Embryonic facial prominence (tissue), 1 donor: ENCODE data around the gene RABGEF1.
"Not testable (repeated sequence)": the region's sequence is repeated elsewhere in the genome, so short reads cannot be mapped to it uniquely, and the experiment has no call there.

Source experiments
- DNase-seq: peaks from one replicate; pipeline ENCODE4 v3.0.0-alpha.2; 2016; ENCODE audit errors: extremely low spot score

RABGEF1 gene

DNA sequence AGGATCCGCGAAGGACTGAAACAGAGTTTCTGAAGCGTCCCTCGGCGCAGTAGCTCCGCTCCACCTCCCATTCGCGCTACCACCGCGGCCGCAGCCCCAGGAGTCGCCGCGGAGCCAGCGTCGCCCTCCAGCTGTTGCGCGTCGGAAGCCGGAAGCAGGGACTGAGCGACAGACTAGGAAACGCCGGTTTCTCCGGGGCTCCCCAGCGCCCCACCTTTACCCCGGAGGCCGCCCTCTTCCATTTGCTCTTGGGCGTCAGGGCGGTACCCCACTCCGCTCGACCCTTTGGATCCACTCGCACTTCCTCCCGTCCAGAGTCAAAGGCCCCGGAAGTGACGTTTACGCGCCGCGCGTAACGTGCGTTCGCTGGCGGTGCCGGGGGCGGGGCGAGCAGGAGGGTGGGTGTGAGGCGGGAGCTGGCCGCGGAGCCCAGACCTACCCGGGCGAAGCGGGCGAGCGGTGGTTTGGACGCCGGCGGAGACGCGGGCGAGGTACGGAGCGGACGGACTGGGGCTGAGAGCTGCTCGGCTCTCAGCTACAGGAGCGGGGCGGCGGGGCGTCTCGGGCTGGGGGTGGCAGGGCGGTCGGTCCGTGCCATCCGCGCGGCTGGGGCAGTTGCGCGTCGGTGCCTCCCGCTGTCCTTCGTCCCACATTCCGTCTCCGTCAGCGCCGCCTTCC, at the start of gene RABGEF1:
RABGEF1 (plus strand) TSS at position 432 of the 678 bp plus-strand sequence. CDS start 31,167 bp downstream, outside the sequence.
- peak; percentile 88 for DNase-seq

DNA sequence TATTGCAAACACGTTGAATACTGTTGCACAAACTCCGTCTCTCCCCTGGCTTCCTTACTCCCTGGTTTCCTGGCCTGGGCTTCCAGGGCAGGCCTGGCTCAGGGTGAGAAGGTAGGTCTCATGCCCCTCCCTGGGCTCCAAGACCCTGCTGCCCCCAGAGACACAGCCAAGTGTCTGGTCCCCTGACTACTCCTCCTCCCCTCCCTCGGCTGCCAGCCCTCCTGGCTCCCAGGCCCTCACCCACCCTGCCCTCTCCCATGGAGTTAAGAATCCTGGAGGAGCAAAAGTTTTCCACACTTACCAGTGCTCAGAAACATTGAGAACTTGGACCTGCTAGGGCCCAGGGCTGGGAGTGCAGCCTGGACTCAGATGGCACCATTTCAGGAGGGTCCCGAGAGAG, 47.2 kb upstream of the RABGEF1 start:
- DNase-seq: no peak

DNA sequence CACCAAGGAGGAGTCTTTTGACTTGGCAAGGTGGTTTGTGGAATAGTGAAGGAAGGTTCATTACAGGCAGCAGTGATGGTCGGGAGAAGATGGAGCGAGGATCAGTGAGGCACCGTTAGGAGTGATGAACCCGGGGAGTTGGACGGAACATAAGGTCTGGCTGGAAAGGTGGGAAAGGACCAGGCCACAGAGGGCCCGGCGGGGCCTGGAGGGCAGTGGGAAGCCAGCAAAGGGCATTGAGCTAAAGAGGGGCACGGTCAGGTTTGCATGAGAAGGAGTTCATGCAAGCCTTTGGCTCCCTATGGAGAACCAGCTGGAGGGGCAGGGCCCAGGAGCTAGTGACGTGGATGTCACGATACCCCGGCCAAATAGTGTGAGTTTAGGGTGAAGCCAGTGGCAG, 46.2 kb upstream of the RABGEF1 start:
- no peak for DNase-seq

DNA sequence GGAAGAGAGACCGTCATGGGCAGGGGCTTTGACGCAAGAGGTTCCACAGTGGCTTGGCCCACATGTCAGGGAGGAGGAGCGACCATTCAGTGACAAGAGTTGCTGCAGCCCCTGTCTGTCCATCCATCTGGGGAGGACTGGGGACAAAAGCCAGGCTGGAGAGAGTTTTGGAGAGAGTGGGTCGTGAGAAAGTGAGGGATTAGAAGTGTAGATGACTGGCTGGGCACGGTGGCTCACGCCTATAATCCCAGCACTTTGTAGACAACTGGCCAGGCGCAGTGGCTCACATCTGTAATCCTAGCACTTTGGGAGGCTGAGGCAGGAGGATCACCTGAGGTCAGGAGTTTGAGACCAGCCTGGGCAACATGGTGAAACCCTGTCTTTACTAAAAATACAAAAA, 45.1 kb upstream of the RABGEF1 start:
- not testable (repeated sequence) for DNase-seq

DNA sequence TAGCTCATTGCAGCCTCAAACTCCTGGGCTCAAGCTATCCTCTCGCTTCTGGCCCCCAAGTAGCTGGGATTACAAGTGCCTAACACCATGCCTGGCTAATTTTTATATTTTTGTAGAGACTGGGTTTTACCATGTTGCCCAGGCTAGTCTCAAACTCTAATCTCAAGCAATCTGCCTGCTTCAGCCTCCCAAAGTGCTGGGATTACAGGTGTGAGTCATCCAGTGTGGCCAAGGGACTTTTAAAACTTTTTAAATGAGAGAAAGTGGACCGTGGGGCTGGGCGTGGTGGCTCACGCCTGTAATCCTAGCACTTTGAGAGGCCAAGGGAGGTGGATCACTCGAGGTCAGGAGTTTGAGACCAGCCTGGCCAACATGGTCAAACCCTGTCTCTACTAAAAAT, 44.4 kb upstream of the RABGEF1 start:
- DNase-seq: not testable (repeated sequence)

DNA sequence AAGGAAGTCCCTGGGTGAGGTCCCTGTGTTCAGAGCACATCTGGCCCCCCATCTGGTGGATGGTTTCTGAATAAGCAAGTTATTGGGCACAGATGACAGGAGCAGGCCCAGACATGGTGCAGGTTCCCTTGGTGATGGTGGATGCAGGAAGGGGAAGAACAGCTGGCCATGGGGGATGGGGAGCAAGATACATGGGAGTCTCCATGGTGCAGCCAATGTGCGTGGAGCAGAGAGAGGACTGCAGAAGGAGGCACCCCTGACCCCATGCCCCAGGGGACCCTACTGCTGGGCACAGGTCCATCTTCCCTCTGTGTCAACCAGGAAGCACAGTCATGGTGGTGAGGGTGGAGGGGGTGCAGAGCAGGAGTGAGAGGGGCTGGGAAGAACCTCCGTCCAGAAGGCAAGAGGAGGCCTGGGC, 43.8 kb upstream of the RABGEF1 start:
- DNase-seq: no peak

DNA sequence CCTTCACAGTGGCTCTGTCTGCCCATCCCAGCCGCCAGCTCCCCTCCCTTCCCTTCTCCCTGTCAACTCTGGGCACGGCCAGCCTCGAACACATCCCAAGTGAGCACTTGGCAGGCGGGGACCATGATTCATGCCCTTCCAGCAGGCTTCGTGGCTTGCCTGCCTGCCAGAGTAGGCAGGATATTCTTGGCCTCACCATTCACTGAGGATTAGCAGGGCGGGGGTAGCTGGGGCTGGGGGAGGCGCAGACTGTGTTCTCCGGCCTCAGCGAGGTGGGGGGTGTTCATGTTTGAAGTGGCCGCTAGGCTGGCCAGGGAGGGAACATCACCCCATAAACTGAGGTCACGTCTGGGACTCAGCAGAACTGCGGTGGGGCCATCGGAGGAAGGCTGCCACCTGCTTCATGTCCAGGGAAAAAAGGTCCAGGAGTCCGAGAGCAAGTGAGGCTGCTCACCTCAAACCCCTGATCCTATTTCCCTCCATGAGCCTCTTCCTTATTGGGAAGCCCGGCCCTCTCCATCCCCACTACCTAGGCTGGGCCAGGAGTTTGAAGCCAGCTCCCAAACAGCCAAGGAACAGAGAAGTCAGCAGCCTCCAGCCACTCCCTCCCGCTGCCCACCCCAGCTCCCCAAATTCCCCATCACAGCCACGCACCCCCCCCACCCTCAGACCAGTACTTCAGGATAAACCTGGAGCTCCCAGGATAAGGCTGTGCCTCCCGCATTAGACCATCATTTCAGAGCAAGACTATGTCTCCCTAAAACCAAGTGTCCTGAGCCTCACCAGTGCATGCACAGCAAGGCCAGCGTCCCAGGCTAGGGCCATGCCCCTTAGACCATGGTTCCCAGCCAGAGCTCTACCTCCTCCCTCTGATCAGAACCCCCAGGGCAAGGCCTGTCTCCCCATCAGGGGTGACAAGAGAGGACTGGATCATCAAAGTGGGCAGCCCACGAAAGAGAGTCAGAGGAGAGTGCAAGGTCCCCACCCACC, 42.8 kb upstream of the RABGEF1 start:
- no peak for DNase-seq

DNA sequence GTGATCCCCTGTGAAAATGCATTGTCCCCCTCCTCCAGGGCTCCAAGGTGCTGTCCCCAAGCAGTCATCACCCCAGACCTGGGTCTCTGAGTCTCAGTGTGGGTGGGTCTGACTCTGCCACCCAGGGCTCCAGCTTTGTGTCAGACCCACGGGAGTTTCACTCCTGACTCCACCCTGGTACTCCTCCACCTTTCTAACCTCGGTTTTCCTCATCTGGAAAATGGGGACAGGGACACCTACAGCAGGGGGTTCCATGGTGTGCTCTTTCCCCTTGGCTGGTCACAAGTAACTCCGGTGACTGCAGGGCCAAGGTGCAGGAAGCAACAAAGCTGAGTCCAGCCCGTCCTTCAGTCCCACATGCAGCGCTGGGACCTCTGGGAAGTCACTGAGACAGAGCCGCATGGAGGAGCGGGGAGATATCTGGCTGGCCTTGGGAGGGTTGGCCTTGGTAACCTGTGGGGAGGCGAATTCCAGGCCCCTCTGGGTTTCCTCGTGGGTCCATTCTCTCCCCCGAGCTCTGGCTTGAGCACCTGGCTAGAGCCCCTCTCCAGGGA, 41.8 kb upstream of the RABGEF1 start:
- no peak for DNase-seq

DNA sequence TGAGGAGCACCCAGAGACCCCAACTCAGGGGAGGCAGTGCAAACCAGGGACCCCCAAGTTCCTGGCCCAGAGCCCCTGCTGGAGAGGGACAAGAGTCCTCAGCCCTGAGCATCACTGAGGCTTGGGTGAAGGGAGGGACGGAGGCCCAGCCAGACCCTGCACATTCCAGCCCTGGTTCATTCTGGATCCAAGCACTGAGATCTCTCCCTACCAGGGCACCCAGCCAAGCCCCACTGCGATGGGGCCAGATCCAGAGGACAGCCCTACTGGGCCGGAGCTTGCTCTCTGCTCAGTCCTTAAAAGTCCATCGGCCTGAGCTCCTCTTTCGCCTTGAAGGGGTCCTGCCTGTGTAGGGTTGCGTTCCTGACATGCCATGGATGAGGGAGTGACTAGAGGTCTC, 40.5 kb upstream of the RABGEF1 start:
- no peak for DNase-seq

DNA sequence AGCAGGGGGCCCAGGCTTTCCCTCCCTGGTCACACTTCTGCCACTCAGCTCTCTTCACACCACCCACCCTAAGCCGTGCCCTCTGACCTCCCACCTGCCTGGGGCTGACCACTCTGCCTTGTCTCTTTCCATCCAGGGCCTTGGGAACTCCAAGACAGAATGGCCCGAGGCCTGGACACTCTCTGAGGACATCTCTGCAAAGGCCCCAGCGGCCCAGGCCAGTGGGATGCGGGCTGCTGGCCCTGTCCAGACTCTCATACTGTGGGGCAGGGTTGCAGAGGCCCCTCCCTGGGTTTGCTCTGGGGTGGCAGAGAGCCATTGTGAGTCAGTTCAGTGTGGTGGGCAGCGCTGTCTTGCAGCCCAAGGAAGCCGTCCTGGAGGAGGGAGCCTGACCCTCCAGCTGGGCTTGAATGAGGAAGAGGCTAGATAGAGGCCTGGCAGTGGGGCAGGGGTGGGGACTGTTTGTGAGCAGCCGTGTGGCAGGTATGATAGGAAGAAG, 39.9 kb upstream of the RABGEF1 start:
- no peak for DNase-seq

DNA sequence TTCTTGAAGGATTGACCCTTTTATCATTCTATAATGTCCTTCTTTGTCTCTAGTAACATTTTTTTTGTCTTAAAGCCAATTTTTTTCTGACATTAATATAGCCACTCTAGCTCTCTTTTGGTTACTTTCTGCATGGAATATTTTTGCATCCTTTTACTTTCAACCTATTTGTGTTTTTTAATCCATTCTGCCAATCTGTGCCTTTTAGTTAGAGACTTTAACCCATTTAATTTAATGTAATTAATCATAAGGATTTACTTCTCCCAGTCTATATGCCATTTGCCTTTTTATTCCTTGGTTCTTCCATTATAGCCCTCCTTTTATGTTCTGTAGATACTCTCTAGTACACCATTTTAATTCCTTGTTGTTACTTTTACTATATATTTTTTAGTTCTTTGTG, 32.7 kb upstream of the RABGEF1 start:
- no peak for DNase-seq

DNA sequence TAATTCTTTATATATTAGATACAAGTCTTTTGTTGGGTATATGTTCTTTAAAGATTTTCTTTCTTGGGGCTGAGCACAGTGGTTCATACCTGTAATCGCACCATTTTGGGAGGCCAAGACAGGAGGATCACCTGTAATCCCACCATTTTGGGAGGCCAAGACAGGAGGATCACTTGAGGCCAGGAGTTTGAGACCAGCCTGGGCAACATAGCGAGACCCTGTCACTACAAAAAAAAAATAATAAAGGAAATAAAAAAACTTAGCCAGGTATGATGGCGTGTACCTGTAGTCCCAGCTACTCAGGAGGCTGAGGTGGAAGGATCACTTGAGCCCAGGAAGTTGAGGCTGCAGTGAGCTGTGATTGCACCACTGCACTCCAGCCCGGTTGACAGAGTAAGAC, 29.8 kb upstream of the RABGEF1 start:
- DNase-seq: not testable (repeated sequence)

DNA sequence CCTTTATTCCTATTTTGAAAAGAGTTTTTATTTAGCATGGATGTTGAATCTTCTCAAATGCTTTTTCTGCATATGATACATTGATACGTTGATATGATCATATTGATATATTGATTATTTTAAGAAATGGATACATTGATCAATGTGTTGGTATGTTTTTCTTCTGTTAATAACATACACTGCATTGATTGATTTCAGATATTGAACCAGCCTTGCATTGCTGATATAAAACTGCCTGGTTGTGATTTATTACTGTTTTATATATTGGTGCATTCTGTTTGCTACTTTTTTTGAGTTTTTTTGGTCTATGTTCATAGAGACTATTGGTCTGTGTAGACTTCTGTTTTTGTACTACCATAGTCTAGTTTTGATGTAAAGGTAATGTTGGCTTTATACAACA, 26.8 kb upstream of the RABGEF1 start:
- DNase-seq: no peak

DNA sequence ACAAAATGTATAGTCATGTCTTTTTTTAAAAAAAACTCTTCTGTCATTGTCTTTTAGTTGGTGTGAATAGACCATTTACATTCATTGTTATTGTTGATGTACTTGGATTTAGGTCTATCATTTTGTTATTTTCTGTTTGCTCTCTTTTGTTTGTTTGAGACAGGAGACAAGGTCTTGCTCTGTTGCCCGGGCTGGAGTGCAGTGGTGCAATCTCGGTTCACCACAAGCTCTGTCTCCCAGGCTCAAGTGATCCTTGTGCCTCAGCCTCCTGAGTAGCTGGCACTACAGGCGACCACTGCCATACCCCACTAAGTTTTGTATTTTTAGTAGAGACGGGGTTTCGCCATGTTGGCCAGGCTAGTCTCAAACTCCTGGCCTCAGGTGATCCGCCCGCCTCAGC, 23.9 kb upstream of the RABGEF1 start:
- DNase-seq: not testable (repeated sequence)

DNA sequence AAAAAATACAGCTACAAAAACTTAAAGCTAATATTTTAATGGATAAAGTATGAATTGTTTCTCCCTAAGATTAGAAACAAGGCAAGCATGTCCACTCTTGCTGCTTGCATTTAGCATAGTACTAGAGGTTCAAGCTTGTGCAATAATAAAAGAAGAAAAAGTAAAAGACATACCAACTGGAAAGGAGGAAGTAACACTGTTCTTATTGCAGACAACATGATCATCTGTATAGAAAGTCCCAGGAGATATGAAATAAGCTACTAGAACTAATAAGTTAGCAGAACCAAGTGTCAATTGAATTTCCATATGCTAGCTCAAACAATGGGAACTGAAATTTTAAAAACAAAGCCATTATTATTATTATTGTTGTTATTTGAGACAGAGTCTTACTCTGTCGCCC, 20.0 kb upstream of the RABGEF1 start:
- DNase-seq: no peak

DNA sequence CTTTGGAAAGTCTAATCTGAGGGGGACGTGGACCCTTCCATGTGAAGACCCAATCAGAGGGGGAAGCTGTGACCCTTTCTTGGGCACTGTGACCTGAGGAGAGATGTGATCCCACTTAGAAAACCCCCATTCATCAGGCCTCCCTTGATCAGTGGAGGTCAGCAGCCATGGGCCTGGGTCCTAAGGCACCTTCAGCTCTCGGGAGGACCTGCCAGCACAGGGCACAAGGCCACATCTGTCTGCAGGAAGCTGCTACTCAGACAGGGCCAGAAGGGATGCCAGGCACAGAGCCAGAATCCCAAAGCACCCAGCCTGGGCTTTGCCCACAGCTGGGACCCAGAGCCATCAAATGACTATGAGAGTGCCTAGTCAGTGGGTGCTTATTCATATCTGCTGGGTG, 14.7 kb upstream of the RABGEF1 start:
- DNase-seq: no peak

DNA sequence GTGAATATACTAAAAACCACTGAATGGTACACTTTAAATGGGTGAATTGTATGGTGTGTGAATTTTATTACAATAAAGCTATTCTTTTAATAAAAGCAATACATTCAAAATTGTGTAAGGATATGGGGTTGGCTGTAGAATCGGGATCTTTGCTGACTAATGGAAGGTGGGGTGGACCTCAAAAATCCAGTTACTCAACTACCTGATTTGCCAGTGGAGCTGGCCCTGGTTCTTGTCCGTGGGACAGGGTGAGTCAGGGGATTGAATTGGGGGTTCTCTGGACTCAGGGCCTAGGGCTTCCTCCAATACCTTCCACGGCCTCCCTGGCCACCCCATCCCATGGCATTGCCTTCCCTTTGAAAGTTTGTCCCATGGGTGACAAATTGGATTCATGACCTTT, 13.5 kb upstream of the RABGEF1 start:
- no peak for DNase-seq

DNA sequence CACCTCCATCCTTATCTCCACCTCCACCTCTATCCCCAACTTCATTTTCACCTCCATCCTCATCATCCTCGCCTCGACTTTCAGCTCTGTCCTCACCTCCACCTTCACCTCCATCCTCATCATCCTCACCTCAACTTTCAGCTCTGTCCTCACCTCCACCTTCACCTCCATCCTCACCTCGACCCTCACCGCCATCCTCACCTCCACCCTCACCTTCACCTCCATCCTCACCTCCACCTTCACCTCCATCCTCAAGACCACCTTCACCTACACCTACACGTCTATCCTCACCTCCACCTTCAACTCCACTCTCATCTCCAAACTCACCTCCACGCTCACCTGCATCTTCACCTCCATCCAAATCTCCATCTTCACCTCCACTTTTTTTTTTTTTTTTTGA, 12.0 kb upstream of the RABGEF1 start:
- DNase-seq: no peak

DNA sequence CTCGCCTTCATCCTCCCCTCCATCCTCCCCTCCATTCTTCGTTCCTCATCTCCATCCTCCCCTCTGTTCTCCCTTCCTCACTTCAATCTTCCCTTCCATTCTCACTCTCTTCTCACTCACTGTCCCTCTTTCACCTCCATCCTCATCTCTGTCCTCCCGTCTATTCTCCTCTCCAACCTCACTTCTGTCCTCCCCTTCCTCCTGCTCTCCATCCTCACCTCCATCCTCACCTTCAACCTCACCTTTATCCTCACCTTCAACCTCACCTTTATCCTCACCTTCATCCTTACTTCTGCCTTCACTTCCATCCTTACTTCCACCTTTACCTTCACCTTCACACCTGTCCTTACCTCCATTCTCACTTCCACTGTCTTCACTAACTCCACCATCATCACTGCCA, 11.3 kb upstream of the RABGEF1 start:
- DNase-seq: no peak

DNA sequence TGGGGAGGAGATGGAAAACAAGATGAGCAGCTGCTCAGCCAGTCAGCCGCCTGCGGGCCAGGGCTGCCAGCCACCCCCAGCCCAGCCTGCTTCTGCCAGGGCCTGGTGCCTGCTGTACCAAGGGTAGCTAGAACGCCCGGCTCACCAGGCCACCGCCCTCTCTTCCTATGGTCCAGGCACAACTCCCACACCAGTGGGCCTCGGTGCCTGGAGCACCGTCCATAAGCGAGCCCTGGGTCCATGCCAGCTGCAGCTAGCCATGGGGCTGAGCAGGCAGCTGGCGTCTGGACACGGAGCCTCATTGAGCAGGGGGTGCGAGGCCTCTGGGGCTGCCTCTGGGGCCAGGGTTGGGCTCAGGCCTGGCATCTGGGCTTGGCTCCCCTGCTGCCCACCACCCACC, 8.5 kb upstream of the RABGEF1 start:
- no peak for DNase-seq

DNA sequence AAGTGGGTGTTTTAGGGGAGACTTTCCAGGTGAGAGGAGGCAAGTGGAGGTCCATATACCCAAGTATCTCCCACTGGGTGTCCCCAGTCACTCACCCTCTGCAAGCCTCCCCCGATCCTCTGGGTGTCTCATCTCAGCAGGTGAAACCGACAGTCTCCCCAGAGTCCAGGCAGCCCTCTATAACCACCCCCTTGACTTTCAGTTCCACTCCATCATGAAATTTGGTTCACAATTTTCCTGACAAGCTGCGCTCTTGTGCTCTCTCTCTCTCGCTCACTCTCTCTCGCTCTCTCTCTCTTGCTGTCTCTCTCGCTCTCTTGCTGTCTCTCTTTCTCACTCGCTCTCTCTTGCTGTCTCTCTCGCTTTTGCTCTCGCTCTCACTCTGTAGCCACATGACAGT, 8.1 kb upstream of the RABGEF1 start:
- DNase-seq: no peak

DNA sequence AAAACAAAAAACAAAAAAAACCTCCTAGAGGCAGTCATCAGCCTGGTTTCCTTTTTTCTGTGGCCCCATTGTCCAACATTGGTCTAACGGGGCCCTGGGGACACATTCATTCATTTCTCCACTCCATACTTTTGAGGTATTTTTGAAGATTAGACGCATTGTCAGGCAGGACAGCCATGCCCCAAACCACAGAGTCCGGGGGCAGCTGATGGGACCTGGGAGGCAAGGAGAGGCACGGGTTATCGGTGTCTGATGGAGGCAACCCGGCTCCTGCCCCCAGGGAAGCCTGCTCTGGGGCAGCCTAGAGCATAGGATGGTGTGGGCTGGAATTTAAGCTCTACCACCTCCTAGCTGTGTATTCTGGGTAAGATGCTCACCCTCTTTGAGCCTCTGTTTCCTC, 6.5 kb upstream of the RABGEF1 start:
- DNase-seq: no peak

DNA sequence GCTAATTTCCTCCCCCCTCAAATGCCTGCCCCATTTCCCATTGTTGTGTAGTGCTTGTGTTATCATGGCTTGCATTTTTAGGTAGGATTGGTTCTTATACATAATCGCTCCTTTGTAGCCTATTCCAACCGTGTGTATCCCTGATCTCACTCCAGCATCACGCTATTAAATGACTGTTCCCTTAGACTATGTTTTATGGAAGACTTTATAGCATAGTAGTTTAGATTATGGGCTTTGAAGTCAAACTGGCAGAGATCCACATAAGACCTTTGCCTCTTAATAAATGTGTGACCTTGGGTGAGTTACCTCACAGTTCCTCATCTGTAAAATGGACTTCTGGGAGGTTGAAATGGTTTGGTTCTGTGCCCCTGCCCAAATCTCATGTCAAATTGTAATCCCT, 5.4 kb upstream of the RABGEF1 start:
- no peak for DNase-seq
